HG02943 (cell line): ENCODE data around the gene SUN1.
A peak's percentile ranks its signal among the peaks of the same experiment; 100 is the strongest.
"Not testable (repeated sequence)": the region's sequence is repeated elsewhere in the genome, so short reads cannot be mapped to it uniquely, and the experiment has no call there.

ENCODE experiments used
- ATAC-seq: cut with Tn5 transposase; IDR thresholded peaks from one replicate; pipeline ENCODE4 v1.9.1; 2021; ENCODE audit warnings: mild to moderate bottlenecking, low read depth, moderate library complexity; ENCODE audit not compliant: unreplicated experiment

Gene SUN1

DNA sequence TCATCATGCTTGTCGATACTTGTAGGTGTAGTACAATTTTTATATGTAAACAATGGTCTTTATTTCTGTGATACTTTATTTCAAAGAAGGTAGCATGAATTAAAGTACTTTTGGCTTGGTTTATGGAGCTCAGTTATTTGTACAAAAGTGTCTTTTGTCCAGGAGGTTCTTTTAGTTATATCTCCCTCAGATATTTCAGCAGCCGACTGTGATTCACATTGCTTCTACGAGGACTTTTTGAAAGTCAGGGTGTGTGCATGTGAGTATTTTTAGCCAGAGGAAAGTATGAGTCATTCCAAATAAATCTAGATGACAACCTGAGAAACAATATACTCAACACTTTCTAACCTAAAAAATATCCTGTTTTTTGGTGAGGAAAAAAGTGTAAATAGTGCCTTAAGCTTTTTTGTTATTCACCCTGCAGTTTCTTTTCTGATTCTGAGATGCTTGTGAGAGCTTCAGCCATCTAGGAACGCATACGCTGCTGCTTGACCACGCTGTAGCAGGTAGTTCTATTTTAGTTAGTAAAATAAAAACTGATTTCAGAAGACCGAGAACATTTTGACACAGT is 595 bp upstream of the SUN1 start:
- peak; percentile 57 for ATAC-seq

GRCh38 chr7:832968-833424 is 720 bp downstream of the SUN1 start:
- no peak for ATAC-seq

DNA sequence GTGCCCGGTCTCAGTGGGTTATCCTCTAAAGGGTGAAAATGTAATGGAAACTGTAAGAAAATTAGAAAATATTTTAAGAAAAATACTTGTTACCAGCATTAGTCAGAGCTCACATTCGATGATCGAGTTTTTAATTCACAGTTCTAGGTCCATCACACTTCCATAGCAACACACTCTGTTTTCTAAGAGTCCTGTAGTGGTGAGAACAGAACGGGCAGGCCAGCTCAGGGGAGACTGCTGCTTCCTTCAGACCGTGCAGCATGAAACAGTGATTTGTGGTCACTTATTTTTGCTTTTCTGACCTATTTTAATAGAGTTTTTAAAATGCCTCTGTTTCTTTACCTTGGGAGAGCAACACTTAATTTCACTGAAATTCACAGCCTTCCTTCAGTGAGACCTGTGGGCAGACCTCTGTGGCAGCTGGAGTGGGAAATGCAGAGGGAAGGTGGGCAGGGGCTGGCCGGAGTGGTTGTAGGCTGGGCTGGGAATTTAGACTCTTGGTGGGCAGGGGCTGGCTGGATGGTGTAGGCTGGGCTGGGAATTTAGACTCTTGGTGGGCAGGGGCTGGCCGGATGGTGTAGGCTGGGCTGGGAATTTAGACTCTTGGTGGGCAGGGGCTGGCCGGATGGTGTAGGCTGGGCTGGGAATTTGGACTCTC is 1.5 kb downstream of the SUN1 start:
- no peak for ATAC-seq

DNA sequence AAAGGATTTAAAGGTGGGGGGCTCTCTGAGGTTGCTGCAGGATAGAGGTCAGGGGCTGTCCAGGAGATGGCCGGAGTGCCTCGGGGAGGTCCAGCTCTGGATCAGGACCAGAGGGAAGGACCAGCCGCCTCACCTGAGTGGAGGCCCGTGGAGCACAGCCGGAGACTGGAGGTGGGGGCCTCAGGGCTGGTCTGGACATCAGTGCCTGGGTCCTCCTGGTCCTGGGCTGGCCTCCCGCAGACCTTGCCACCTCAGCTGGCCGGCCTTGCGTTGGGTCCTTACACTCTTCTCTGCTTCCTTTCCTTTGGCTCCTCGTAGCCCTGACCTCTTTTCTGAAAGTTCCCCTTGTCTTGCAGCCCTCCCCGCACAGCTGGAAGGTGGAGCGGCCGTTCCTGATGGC is 2.0 kb downstream of the SUN1 start:
- no peak for ATAC-seq

- no peak for ATAC-seq
Measured at GRCh38 chr7:835021-835420, 2.7 kb downstream of the SUN1 start.

DNA sequence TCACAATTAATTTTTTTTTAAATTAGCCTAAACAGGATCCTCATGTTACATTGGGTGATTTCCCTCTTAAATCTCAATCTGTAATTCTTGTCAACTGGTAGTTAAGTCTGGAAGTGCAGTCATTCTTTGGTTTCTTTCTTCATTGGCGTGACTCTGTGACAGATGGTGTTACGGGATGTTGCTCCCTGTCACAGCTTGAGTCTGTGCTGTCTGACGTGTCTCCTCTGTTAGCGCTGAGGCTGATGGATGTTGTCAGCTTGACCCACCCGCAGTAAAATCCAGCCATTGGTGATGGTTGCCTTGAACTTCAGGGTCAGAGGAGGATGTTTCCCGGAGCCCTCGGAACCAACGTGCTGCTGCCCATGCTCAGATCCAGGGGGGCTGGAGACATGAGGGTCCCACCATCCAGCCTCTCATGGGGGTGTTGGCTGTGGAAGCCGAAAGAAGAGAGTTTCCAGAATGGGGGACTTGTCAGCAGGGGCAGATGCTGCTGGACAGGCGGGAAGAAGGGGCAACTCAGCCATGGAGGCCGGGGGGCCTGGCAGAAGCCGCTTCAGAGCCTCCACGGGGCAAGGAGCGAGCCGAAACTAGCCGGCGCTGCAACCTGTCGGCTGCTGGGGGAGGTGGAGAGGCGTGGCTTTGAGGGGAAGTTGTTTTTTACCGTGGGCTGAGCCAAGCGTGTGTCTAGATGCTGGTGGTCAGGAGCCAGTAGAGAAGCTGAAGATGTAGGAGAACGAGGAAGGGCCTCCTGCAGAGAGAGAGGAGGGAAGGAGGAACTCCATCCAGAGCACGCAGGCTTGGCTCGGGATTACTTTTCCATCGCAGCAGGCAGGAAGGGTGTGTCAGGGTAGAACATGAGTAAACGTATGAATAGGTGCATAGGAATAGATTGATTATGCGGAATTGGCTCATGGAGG is 3.5 kb downstream of the SUN1 start:
- ATAC-seq: no peak

DNA sequence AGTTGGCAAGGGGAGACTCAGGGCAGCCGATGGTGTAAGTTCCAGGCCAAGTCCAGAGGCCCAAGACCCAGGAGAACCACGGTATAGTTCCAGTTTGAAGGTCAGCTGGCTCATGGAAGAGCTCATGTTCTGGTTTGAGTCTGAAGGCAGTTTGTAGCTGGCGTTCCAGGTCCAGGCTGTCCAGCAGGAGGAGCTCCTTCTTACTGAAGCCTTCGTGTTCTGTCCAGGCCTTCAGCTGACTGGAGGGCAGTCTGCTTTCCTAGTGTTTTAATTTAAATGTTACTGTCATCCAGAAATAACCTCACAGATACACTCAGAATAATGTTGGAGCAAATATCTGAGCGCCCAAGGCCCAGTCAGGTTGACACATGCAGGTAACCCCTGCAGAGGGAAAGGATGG is 4.2 kb downstream of the SUN1 start:
- ATAC-seq: no peak

- ATAC-seq: no peak
Measured at GRCh38 chr7:837001-837400, 4.7 kb downstream of the SUN1 start.

DNA sequence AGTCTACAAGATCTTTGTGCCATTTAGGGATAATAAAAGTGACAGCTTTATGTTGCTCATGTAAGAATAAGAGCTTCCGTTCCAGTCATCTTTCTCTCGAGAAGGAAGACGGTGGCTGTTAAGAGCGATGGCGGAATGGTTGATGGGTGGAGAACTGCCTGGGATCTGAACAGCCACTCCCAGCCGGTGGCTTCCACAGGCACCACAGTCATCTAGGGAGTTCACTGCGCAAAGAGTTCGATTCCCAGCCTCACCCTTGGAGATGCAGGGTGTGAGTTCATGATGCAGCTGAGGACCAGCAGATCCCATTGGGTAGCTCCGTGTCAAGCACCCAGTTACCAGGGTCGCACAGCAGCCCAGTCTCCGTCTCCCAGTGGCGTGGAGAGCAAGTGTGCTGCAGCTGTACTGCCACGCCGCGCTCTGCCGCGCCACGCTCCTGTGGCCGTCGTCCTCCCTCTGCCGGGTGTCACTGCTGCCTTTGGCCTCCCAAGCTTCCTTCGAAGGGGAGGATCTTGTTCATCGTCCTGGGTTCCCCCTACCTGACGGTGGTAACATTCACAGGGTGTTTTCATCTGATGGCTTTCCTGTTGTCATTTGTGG is 7.8 kb downstream of the SUN1 start:
- no peak for ATAC-seq

GRCh38 chr7:841943-842342 is 9.7 kb downstream of the SUN1 start:
- ATAC-seq: no peak

DNA sequence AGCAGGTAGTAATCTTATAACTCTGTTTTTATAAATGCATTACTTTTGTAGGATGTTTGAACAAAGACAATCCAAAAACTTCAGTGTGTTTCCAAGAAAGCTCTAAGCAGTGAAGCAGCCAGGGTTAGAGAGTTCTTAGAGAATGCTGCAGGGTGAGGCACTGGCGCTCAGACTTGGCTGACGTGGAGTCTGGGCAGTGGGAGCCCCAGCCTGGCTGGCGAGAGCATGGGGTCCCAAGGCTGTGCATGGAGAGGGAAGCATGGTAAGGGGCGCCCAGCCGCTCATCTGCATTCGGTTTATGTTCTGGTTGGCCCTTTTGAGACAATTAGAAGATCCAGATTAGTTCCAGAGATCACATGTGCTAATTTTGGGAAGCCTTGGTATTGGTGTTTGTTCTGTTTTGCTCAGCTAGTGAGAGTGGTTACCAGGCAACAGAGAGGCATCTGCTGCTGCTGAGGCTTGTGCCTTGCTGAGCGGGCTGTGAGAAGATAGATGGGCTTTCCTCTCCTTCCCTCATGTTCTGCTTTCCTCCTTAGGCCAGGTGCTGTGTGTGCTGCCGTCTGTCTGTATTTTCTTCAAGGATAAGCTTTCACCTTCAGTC is 10.3 kb downstream of the SUN1 start:
- no peak for ATAC-seq

- no peak for ATAC-seq
Measured at GRCh38 chr7:843230-843629, 11.0 kb downstream of the SUN1 start.

GRCh38 chr7:844043-844442 is 11.8 kb downstream of the SUN1 start:
- ATAC-seq: no peak

DNA sequence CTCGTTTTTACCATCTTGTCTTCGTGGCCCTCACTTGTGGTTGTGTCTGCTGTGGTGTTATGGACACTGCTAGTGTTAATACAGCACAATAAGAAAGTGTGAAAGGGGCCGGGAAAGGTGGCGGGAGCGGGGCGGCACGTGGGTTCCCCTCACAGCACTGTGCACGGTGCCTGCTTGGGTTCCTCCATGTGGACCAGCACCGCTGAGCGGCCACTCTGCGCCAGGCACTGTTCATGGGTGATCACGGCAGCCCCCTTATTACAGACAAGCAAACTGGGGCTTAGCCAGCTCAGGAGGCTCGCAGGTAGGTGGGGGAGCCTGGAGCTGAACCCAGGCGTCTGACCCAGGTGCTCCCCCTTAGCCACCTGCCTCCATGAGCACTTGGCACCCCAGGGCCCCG is 12.2 kb downstream of the SUN1 start:
- no peak for ATAC-seq

DNA sequence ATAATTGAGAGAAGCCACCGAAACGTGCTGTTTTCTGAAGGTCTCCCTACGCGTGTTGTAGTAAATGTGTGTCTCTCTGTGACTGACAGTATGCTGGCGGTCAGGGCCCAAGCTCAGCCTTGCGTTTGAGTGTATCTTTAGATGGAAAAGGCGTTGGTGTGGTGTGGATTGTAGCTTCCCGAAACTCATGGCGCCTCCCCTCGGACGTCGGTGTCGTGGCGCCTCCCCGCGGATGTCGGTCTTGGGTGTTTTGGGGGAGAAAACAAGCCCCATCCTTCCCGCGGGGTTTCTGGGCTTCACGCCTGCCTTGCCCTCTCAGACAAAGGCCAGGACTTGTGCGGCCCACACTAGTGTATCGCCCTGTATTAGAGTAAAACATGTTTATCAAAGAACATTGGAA is 12.8 kb downstream of the SUN1 start:
- no peak for ATAC-seq

- no peak for ATAC-seq
Measured at GRCh38 chr7:845731-846130, 13.5 kb downstream of the SUN1 start.

- ATAC-seq: not testable (repeated sequence)
Measured at GRCh38 chr7:846958-847650, 14.8 kb downstream of the SUN1 start.

DNA sequence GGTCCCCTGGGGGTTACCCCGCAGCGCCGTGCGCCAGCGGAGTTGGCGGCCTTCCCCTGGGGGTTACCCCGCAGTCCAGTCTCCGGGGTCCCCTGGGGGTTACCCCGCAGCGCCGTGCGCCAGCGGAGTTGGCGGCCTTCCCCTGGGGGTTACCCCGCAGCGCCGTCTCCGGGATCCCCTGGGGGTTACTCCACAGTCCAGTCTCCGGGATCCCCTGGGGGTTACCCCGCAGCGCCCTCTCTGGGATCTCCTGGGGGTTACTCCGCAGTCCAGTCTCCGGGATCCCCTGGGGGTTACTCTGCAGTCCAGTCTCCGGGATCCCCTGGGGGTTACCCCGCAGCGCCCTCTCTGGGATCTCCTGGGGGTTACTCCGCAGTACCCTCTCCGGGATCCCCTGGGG is 15.5 kb downstream of the SUN1 start:
- ATAC-seq: not testable (repeated sequence)

DNA sequence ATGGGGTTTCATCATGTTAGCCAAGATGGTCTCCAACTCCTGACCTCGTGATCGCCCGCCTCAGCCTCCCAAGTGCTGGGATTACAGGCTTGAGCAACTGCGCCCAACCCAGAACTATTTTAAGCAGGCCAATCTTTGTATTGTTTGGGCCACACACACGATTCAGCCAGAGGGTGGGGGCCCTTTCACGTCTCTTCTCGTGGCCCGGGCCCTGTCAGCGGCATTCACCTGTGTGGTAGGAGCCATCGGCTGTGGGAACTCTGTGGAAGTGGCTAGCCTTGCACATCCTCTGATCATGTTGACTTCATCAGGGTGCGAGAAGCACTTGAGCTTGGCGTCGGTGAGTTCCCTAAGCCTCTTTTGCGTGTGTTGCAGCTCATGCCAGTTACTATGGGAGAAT is 16.9 kb downstream of the SUN1 start:
- no peak for ATAC-seq

DNA sequence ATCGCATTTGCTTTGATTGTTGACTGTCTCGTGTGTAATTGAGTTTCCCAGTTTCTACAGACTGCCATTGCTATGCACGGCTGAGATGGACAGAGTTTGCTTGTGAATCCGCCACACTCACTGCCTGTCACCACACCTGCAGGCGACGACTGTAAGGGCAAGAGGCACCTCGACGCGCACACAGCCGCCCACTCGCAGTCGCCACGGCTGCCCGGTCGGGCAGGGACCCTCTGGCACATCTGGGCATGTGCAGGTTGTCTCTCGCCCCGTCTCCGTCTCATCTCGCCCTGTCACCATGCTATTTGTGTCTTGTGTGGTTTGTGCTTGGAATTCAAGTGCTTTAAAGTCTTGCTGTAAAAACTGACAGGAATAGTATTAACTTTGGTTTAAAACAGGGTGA is 17.5 kb downstream of the SUN1 start:
- ATAC-seq: no peak
